Effector memory CD8-positive, alpha-beta T cell (primary cell): ENCODE results near the gene DIAPH3.

ENCODE experiments used
- ATAC-seq: fragments of 150-1000 bp; cut with Tn5 transposase; replicated peaks from 2 replicates; pipeline ENCODE4 v1.10.0; 2021; ENCODE audit warnings: mild to moderate bottlenecking, moderate library complexity
- DNase-seq, 3 experiments: peaks; one replicate each; pipeline ENCODE4 v3.0.0; 2021
- H3K27ac Mint-ChIP-seq, 2 donors: one replicate each; pipeline ENCODE4 v1.8.0; 2022; ENCODE audit warnings: mild to moderate bottlenecking in 2 of 2, mixed read lengths in 2 of 2, moderate library complexity in 2 of 2
- H3K27me3 Mint-ChIP-seq, 2 donors: one replicate each; pipeline ENCODE4 v1.8.0; 2022; ENCODE audit warnings: mixed read lengths in 2 of 2
- H3K36me3 Mint-ChIP-seq: one replicate; pipeline ENCODE4 v1.8.0; 2022; ENCODE audit warnings: mild to moderate bottlenecking, moderate library complexity, mixed read lengths; ENCODE audit not compliant: insufficient read depth
- H3K4me1 Mint-ChIP-seq, 2 donors: one replicate each; pipeline ENCODE4 v1.8.0; 2022; ENCODE audit warnings: low read depth in 2 of 2, mixed read lengths in 2 of 2
- H3K4me3 Mint-ChIP-seq, 2 donors: one replicate each; pipeline ENCODE4 v1.8.0; 2022; ENCODE audit warnings: mild to moderate bottlenecking in 2 of 2, mixed read lengths in 2 of 2, moderate library complexity in 2 of 2
- H3K9me3 Mint-ChIP-seq, 2 donors: one replicate each; pipeline ENCODE4 v1.8.0; 2022; ENCODE audit warnings: mixed read lengths in 2 of 2

Gene DIAPH3

DNA sequence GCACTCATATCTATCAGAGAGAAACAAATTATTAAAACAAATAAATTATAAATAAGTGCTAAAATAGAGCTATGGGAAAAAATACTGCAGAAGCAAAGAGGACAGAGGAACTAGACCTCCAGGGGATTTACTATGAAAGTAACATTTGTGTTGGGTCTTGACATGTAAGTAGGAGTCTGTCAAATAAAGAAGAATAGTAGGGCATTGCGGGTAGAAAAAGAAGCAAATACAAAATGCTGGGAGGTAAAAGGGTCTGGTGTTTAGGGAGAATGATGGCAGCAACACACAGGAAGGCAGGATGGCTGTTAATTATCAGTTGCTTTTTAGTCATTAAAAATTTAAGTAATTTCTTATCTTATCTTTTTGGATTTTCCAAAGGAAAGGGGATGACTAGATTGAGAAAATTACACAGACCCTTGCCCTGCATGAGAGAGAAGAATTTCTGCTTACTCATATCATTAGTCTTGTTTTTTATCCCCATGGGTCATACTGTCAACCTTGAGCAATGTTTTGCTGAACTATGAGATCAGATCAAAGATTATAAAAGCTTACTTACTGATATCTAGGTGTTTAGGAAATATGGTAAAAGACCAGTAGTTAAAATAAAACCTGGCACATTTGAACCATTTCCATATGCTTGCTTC is 472.7 kb downstream of the DIAPH3 start:
- no peak overlapping the region for H3K27ac Mint-ChIP-seq
- no peaks in the 10 kb centered on the region for H3K4me1 Mint-ChIP-seq
- H3K9me3 Mint-ChIP-seq = no peaks in the 10 kb centered on the region
- H3K4me3 Mint-ChIP-seq = no peak overlapping the region
- no peak for DNase-seq
- no peaks in the 10 kb centered on the region for H3K27me3 Mint-ChIP-seq
- no peaks in the 10 kb centered on the region for H3K36me3 Mint-ChIP-seq
- no peak for ATAC-seq

DNA sequence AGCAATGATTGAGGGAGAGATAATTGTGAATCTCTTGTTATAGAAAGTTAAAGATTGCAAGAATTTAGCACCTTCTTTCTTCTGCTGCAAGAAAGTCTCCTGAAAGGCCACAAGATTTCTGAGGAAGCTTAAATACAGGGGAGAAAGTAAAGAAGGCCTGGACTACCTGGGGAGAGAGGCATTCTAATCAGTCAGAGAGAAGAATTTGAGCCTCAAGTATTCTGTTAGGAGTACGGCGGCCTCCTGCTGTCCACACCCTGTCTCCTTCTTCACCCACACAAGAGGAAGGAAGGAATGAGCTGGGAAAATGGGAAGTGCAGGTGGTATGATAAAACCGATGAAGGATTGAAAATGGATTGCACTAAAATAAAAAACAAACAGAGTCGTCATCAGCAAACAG is 474.7 kb downstream of the DIAPH3 start:
- ATAC-seq = no peak
- Mint-ChIP-seq H3K4me1 (no peaks in the 10 kb centered on the region), H3K4me3 (no peak overlapping the region), H3K27me3 (no peaks in the 10 kb centered on the region), H3K27ac (no peak overlapping the region), H3K9me3 (no peaks in the 10 kb centered on the region), H3K36me3 (no peaks in the 10 kb centered on the region)
- DNase-seq = no peak

- DNase-seq (no peak), ATAC-seq (no peak)
- Mint-ChIP-seq H3K36me3 (no peaks in the 10 kb centered on the region), H3K4me1 (no peaks in the 10 kb centered on the region), H3K9me3 (no peaks in the 10 kb centered on the region), H3K4me3 (no peak overlapping the region), H3K27ac (no peak overlapping the region), H3K27me3 (no peaks in the 10 kb centered on the region)
These were observed 476.8 kb downstream of the DIAPH3 start for GRCh38 chr13:59686798-59687394.

DNA sequence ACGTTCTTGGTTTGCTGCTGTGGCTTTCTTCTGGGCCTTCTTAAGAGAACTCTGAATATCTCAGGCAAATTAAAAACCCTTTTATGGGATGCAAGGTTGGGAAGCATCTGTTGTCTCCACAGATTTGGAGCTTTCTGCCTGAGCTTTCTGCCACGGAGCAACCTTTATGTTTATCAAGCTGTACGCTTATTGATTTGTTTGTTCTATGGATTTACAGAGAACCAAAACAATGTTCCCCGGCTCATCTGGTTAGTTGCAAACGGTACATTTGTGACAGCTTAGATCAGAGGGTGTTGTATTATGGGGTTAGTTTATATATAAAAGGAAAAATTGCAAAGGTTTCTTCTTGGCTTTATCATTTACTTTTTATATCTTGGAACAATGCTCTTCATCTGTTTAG is 479.6 kb downstream of the DIAPH3 start:
- no peaks in the 10 kb centered on the region for H3K9me3 Mint-ChIP-seq
- H3K27me3 Mint-ChIP-seq = no peaks in the 10 kb centered on the region
- no peak overlapping the region for H3K4me3 Mint-ChIP-seq
- no peak overlapping the region for H3K27ac Mint-ChIP-seq
- H3K36me3 Mint-ChIP-seq = no peaks in the 10 kb centered on the region
- DNase-seq (no peak), ATAC-seq (no peak)
- no peaks in the 10 kb centered on the region for H3K4me1 Mint-ChIP-seq

DNA sequence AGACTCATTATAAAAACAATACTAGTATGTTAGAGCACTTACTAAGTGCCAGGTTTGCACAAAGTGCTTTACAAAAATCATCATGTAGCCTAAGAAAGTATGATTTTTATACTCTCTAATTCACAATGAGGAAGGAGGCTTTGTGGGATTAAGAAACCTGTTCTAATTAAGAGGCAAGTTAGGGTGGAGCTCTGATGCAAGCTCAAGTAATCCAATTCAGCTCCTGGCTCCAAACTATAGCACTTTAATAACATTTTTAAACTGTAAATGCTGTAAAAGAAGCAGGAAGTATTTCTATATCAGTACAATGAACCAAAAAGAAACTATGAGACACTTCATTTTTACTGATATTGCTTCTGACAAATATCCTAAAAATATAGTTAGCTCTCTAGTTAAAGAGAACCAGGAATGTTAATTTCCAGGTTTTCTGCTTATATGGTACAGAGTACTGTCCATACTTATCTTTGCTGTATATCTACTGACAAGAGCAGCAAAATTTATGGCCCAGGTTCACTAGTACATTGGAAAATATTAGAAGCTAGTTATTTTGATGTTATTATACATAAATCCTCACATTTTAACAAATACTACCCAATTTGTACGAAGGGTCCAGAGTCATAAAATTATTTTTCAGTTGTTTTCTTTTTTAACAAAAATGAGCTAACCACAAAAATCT is 482.0 kb downstream of the DIAPH3 start:
- H3K9me3 Mint-ChIP-seq = no peaks in the 10 kb centered on the region
- DNase-seq (no peak), ATAC-seq (no peak)
- no peaks in the 10 kb centered on the region for H3K4me1 Mint-ChIP-seq
- no peak overlapping the region for H3K4me3 Mint-ChIP-seq
- no peaks in the 10 kb centered on the region for H3K36me3 Mint-ChIP-seq
- H3K27me3 Mint-ChIP-seq = no peaks in the 10 kb centered on the region
- no peak overlapping the region for H3K27ac Mint-ChIP-seq

DNA sequence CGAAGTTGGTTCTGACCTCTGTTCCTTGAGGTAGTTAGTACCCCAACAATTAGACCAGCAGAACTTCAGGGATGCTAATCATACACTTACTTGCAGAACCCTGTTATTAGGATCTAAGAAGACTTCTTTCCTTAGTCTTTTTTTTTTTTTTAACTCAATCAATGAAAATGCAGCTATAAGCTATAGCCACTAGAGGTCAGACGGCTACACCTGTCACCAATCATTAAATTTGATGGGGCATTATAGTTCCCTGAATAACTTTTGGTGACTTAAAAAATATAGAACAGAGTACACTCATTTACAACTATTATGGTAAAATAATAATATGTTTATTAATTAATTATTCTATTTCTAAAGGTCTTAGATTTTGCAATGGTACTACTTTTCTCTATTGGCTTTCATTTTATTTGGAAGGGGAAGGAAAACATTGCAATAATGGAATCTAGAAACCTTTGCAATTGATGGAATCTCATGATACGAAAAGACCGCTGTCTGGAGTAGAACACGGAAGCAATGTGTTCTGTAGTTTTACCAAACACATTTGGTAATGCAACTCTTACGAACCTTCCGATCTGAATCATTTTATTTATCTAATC is 483.2 kb downstream of the DIAPH3 start:
- H3K4me1 Mint-ChIP-seq = no peaks in the 10 kb centered on the region

GRCh38 chr13:59679254-59679653 is 484.5 kb downstream of the DIAPH3 start:
- H3K27ac Mint-ChIP-seq = no peak overlapping the region
- no peaks in the 10 kb centered on the region for H3K9me3 Mint-ChIP-seq
- DNase-seq = no peak
- H3K27me3 Mint-ChIP-seq = no peaks in the 10 kb centered on the region
- no peak overlapping the region for H3K4me3 Mint-ChIP-seq
- H3K36me3 Mint-ChIP-seq = no peaks in the 10 kb centered on the region
- ATAC-seq = no peak
- no peaks in the 10 kb centered on the region for H3K4me1 Mint-ChIP-seq

More for the DNA sequence above, 483.2 kb downstream of the DIAPH3 start:
- DNase-seq (no peak), ATAC-seq (no peak)
- H3K27ac Mint-ChIP-seq = no peak overlapping the region
- no peak overlapping the region for H3K4me3 Mint-ChIP-seq
- H3K27me3 Mint-ChIP-seq = no peaks in the 10 kb centered on the region
- no peaks in the 10 kb centered on the region for H3K9me3 Mint-ChIP-seq
- H3K36me3 Mint-ChIP-seq = no peaks in the 10 kb centered on the region

DNA sequence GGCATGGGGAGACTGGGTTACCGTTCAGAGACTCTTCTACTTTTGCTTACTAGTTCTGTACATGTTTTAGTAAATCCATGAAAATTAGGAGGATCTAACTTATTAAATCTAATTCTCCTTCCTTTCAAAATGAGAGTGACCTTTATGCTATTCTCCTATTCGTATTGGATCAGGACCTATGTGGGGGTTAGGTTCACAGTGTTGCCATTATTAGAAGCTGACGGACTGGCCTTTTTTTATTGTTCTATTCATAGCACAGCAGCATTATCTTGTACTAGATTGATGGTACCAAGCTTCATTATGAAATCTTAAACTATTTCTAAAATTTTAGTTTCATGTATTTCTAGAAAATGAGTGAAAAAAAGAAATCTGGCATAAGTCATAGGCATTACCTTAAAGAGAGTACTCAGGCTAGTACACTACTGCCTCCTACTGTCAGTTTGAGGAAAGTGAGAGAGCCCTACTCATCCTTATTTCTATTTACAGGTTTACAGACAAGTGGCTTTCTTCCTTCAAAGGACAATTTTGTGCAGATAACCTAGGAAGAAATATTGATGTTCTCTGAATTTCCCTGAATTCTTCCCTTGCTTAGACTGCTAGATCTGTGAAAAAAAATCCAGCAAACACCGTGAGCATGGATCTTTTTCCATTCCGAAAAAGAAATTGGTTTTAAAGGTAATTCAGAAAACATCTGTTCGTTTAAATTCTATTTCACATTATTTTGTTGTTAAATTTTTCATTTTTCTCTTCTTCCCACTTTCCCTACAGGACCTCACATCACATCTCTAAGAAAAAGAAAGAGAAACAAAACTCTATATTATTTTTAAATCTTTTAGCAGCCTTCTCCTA is 485.5 kb downstream of the DIAPH3 start:
- H3K27ac Mint-ChIP-seq = no peak overlapping the region
- no peaks in the 10 kb centered on the region for H3K36me3 Mint-ChIP-seq
- H3K27me3 Mint-ChIP-seq = no peaks in the 10 kb centered on the region
- DNase-seq (no peak), ATAC-seq (peak; percentile 75)
- no peak overlapping the region for H3K4me3 Mint-ChIP-seq
- H3K9me3 Mint-ChIP-seq = no peaks in the 10 kb centered on the region
- no peaks in the 10 kb centered on the region for H3K4me1 Mint-ChIP-seq

GRCh38 chr13:59677430-59677829 is 486.3 kb downstream of the DIAPH3 start:
- DNase-seq = no peak
- Mint-ChIP-seq H3K36me3 (no peaks in the 10 kb centered on the region), H3K4me3 (no peak overlapping the region), H3K27me3 (no peaks in the 10 kb centered on the region), H3K4me1 (no peaks in the 10 kb centered on the region), H3K9me3 (no peaks in the 10 kb centered on the region), H3K27ac (no peak overlapping the region)
- no peak for ATAC-seq

DNA sequence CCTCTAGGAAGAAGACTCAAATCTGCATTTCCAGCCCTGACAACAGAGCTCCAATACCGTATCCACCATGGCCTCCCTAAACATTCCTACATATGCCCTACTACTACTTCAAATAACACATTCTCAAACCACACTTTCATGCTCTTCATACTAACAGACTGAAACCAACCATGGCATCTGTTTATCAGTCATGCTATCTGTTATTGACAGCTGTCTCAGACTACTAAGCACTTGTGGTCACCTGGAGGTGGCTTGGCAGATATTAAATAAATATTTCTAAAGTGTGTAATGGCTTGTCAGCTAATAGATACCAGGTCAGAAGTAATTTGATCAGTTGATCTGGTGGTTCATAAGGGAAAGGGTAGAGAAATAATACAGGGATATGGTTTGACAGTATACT is 489.1 kb downstream of the DIAPH3 start:
- Mint-ChIP-seq H3K9me3 (no peaks in the 10 kb centered on the region), H3K27ac (no peak overlapping the region), H3K4me1 (no peaks in the 10 kb centered on the region), H3K27me3 (no peaks in the 10 kb centered on the region), H3K36me3 (no peaks in the 10 kb centered on the region), H3K4me3 (no peak overlapping the region)
- ATAC-seq = no peak
- DNase-seq = no peak

- H3K4me1 Mint-ChIP-seq = no peaks in the 10 kb centered on the region
- H3K9me3 Mint-ChIP-seq = no peaks in the 10 kb centered on the region
- H3K36me3 Mint-ChIP-seq = no peaks in the 10 kb centered on the region
- ATAC-seq (no peak), DNase-seq (no peak)
- H3K27ac Mint-ChIP-seq = no peak overlapping the region
- no peaks in the 10 kb centered on the region for H3K27me3 Mint-ChIP-seq
- no peak overlapping the region for H3K4me3 Mint-ChIP-seq
These were observed 490.4 kb downstream of the DIAPH3 start for GRCh38 chr13:59673286-59673685.

DNA sequence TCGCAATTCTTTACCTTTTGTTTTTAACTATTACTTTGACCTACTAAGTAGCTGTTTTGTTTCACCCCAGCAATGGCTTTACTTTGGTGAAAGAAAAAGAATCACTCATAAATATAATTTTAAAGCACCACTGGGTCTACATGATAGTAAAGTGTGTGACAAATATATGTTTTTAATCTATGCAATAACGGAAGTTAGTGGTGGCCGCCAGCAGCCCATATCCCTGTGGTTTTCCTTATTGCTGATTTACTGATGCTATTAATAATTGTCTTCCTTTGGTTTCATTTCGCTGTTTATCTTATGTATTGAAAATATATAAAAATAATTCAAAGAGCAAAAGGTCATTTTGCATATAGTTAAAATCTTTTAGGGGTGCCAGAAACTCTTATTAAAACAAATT is 491.3 kb downstream of the DIAPH3 start:
- Mint-ChIP-seq H3K27ac (no peak overlapping the region), H3K27me3 (no peaks in the 10 kb centered on the region), H3K36me3 (no peaks in the 10 kb centered on the region), H3K4me3 (no peak overlapping the region), H3K9me3 (no peaks in the 10 kb centered on the region), H3K4me1 (no peaks in the 10 kb centered on the region)
- ATAC-seq (no peak), DNase-seq (no peak)

DNA sequence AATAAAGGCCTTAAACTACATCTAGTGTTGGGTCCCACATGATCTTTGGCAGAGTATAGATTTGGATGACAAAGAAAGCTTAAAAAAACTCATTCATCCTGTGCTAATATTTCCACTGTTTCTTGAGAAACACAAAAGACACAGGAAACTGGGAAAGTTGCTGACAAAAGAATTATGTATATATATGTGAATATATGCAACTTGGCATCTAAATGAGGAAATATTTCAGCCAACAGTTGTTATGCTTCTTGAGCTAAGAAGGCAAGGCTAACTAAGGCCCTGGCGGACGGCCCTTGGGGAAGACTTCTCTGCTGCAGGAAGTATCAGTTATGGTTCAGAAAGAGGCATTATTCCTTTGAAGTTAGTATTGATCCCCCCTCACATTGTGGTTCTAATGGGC is 491.8 kb downstream of the DIAPH3 start:
- ATAC-seq (no peak), DNase-seq (no peak)
- Mint-ChIP-seq H3K9me3 (no peaks in the 10 kb centered on the region), H3K4me1 (no peaks in the 10 kb centered on the region), H3K27me3 (no peaks in the 10 kb centered on the region), H3K4me3 (no peak overlapping the region), H3K27ac (no peak overlapping the region), H3K36me3 (no peaks in the 10 kb centered on the region)
